NCI-H2029 (cell line): ENCODE data around the gene GALNT13.

Experiments used
- DNase-seq: peaks from one replicate; lab custom pipeline; 2025; lab: John Stamatoyannopoulos, UW

The GALNT13 gene

DNA sequence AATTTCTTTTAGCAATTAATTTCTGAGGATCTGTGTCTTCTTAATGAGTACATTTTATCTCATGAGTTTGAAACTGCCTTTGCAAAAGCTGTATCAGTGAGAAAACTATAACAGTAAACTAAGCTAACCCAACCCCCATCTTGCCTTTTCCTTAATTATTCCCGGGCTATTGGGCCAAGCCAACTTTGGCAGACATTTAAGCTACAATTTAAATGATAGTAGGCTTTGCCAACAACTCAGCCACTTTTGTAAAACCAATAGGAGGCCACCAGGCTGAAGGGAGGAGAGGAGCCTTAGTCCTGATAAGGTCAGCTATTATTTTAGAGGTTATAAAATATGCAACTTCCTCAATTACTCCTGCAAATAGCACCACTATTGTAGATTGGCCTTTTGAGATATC is 608.8 kb downstream of the GALNT13 start:
- DNase-seq, result no peak

- DNase-seq, result no peak
Measured at GRCh38 chr2:154481336-154481735, 609.6 kb downstream of the GALNT13 start.

DNA sequence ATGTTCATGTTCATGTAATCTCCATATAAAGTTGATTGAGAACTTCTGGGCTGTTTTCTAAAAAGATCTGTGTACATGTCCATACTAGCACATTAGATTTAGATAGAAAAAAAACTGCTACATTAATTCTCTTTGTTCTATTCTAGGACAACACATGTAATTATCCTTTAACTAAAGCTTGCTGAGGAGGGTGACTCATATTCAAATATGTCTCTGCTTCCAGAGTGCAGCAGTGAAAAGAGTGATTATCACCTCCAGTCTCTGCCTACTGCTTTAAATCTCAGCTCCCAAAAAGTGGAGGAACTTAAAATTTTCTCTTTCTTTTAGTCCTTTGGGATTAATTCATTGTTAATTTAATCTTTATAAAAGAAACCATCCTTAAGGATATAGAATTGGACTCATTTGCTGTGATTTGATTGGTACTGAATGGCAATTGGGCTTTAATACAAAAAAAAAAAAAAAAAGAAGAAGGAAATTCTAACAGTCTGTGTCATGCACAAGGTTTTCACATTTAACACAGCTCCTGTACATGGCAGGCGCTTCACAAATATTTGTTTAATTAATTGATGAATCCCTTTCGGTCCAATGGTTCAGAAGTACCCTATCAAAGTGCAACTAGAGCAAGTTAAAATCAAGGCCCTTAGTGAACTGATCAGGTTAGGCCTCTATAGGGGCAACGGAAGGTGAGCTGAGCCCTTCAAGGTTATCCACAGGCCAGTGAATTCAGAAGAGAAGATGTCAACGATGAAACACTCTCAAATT is 612.8 kb downstream of the GALNT13 start:
- no peak for DNase-seq

- DNase-seq, result no peak
Measured at GRCh38 chr2:154488801-154489200, 617.1 kb downstream of the GALNT13 start.

DNA sequence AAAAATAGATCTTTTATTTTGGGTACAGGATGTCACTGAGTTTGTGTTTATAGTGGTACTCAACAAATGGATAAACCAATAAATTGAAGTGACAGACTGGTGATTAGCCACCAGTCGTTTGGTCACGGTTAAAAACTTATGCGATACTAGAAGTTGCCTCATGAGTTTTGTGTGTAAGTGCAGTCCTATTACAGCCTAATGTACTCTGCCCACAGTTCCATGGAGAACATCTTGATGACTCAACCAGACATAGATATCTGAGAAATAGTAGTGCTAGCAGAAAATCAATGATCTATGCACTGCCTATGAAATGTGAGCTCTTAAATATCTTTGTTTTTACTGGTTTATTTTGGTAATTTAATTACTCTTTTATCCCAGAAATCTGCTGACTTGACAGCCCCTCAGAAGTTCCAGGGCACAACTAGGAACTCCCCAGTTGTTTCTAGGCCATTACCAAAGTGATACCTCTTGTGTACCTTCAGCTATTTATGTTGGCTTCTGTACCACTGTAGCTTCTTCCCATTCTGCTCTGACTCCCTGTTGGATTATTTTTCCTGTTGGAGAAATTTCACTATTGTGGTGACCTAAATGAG is 617.6 kb downstream of the GALNT13 start:
- DNase-seq, result no peak

GRCh38 chr2:154490530-154490929 is 618.8 kb downstream of the GALNT13 start:
- no peak for DNase-seq

- no peak for DNase-seq
Measured at GRCh38 chr2:154495455-154495868, 623.7 kb downstream of the GALNT13 start.

DNA sequence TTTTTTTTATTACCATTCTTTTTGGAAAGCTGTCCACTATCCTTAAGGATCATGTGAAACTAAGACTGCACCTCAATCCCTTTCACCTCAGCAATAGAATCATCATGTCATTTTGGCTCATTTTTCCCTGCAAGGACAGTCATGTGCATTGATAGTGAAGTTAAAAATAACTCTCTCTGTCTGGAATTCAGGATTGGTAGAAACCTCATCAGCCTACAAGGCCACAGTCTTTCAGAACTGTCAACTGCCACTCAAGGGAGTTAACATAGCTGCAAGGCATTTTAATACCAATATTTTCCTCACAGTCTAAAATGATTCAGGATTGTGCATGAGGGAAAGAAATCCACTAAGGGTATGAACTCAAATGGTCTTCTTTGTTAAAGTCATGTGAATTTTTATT is 625.3 kb downstream of the GALNT13 start:
- DNase-seq, result no peak
